H1 (cell line): Measurements from ENCODE around the gene LRRC46. TPM values are rescaled to one million over a fixed set of nuclear protein-coding genes. Genes with fewer than 3 reads are reported as not detected.

Source experiments
- CTCF ChIA-PET: fragments of 300-600 bp; sonication (Branson Sonifier 250); formaldehyde crosslinking; loops from one replicate; lab custom pipeline; 2021; ENCODE audit not compliant: partially characterized antibody; lab: Charles Lee
- POLR2A ChIA-PET: fragments of 300-600 bp; sonication (Branson Sonifier 250); formaldehyde crosslinking; loops from one replicate; lab custom pipeline; 2021; ENCODE audit warnings: inconsistent platforms; ENCODE audit not compliant: partially characterized antibody; lab: Charles Lee
- DNase-seq, 2 experiments: peaks; one replicate each; pipeline versions ENCODE4 v3.0.0 to v3.0.0-alpha.2; 2010 to 2022; ENCODE audit warnings: low spot score in 2 of 2, low read depth in 1 of 2, mixed read lengths in 1 of 2
- FAIRE-seq: peaks from 2 replicates; lab custom pipeline; 2011; peaks lifted over from hg19 to GRCh38; lab: Jason Lieb, UNC
- H2AFZ ChIP-seq: 2 replicates; pipeline ENCODE4 v1.8.1; 2012; ENCODE audit warnings: low read length, inconsistent platforms
- H2AK5ac ChIP-seq: 2 replicates; pipeline ENCODE4 v1.6.1; 2013; ENCODE audit warnings: low read depth, low read length
- H2BK120ac ChIP-seq: replicated peaks from 2 replicates; pipeline ENCODE3; 2013; ENCODE audit warnings: low read depth, low read length, inconsistent platforms
- H2BK12ac ChIP-seq: 2 replicates; pipeline ENCODE4 v1.6.1; 2013; ENCODE audit warnings: low read depth, low read length
- H2BK15ac ChIP-seq: 2 replicates; pipeline ENCODE4 v1.6.1; 2013; ENCODE audit warnings: low read length
- H2BK20ac ChIP-seq: 2 replicates; pipeline ENCODE4 v1.6.1; 2013; ENCODE audit warnings: low read length
- H2BK5ac ChIP-seq: 2 replicates; pipeline ENCODE4 v1.6.1; 2013; ENCODE audit warnings: low read depth, low read length
- H3K14ac ChIP-seq: 2 replicates; pipeline ENCODE4 v1.6.1; 2013; ENCODE audit warnings: inconsistent platforms; ENCODE audit not compliant: insufficient read length
- H3K18ac ChIP-seq: 2 replicates; pipeline ENCODE4 v1.6.1; 2013; ENCODE audit warnings: low read length; ENCODE audit errors: extremely low read depth
- H3K23ac ChIP-seq: 2 replicates; pipeline ENCODE4 v1.6.1; 2013; ENCODE audit warnings: inconsistent platforms; ENCODE audit not compliant: insufficient read length
- H3K23me2 ChIP-seq: 2 replicates; pipeline ENCODE4 v1.6.1; 2013; ENCODE audit warnings: low read depth, low read length
- H3K27ac ChIP-seq: 2 replicates; pipeline ENCODE4 v1.6.1; 2011; ENCODE audit warnings: low read depth, low read length, inconsistent platforms
- H3K27me3 ChIP-seq, 4 experiments: replicated peaks in 1 of 4; 1 replicate in 1 of 4; 2 replicates in 3 of 4; pipeline versions ENCODE4 v1.6.1 to v1.8.1; 2011 to 2013; ENCODE audit warnings: low read length in 3 of 4, mild to moderate bottlenecking in 3 of 4, inconsistent platforms in 2 of 4, mixed read lengths in 2 of 4, moderate library complexity in 1 of 4; ENCODE audit not compliant: control insufficient read depth in 3 of 4, insufficient read depth in 3 of 4; ENCODE audit errors: extremely low read depth in 1 of 4
- H3K36me3 ChIP-seq, 4 experiments: 2 replicates each; pipeline versions ENCODE4 v1.6.1 to v1.8.1; 2011 to 2013; ENCODE audit warnings: mild to moderate bottlenecking in 4 of 4, low read length in 3 of 4, moderate library complexity in 2 of 4, control low read depth in 1 of 4, inconsistent platforms in 1 of 4; ENCODE audit not compliant: insufficient read depth in 4 of 4, control insufficient read depth in 2 of 4
- H3K4ac ChIP-seq: replicated peaks from 2 replicates; pipeline ENCODE3; 2013; ENCODE audit warnings: low read length, low read depth, mixed read lengths, inconsistent platforms; ENCODE audit not compliant: insufficient read length
- H3K4me1 ChIP-seq, 4 experiments: replicated peaks in 1 of 4; 1 replicate in 1 of 4; 2 replicates in 3 of 4; pipeline versions ENCODE4 v1.6.1 to v1.8.1; 2011 to 2013; ENCODE audit warnings: low read length in 3 of 4, inconsistent platforms in 2 of 4, mixed read lengths in 1 of 4; ENCODE audit not compliant: insufficient read depth in 4 of 4, control insufficient read depth in 3 of 4
- H3K4me2 ChIP-seq, 2 experiments: 2 replicates each; pipeline versions ENCODE4 v1.6.1 to v1.8.1; 2011 to 2013; ENCODE audit warnings: low read depth in 2 of 2, low read length in 2 of 2, control low read depth in 1 of 2, inconsistent platforms in 1 of 2, mild to moderate bottlenecking in 1 of 2; ENCODE audit not compliant: insufficient read depth in 1 of 2
- H3K4me3 ChIP-seq, 4 experiments: fragments of 200-600, 300-600 bp in 1 of 4; sonication (generic), shearing (Covaris generic), sonication (Bioruptor Twin) in 1 of 4; 2 replicates each; pipeline versions ENCODE4 v1.5.1 to v1.8.1; 2011 to 2016; ENCODE audit warnings: low read length in 4 of 4, low read depth in 3 of 4, control low read depth in 2 of 4, inconsistent platforms in 2 of 4, mild to moderate bottlenecking in 2 of 4, mixed read lengths in 1 of 4, moderate library complexity in 1 of 4; ENCODE audit not compliant: insufficient read depth in 2 of 4; ENCODE audit errors: extremely low read depth in 1 of 4
- H3K56ac ChIP-seq: replicated peaks from 2 replicates; pipeline ENCODE3; 2013; ENCODE audit warnings: low read depth, mild to moderate bottlenecking, mixed read lengths, low read length, inconsistent platforms; ENCODE audit not compliant: insufficient read length
- H3K79me1 ChIP-seq: 2 replicates; pipeline ENCODE4 v1.6.1; 2013; ENCODE audit warnings: low read depth, low read length, control low read depth
- H3K79me2 ChIP-seq, 2 experiments: 2 replicates each; pipeline versions ENCODE4 v1.6.1 to v1.8.1; 2012 to 2013; ENCODE audit warnings: low read length in 2 of 2, mild to moderate bottlenecking in 2 of 2, inconsistent platforms in 1 of 2; ENCODE audit not compliant: insufficient read depth in 2 of 2, control insufficient read depth in 1 of 2
- H3K9ac ChIP-seq, 4 experiments: replicated peaks in 1 of 4; 1 replicate in 1 of 4; 2 replicates in 3 of 4; pipeline versions ENCODE4 v1.6.1 to v1.8.1; 2011 to 2013; ENCODE audit warnings: low read depth in 3 of 4, low read length in 3 of 4, control low read depth in 2 of 4, mild to moderate bottlenecking in 2 of 4, moderate library complexity in 2 of 4, inconsistent platforms in 1 of 4; ENCODE audit errors: extremely low read depth in 1 of 4
- H3K9me3 ChIP-seq, 2 experiments: 2 replicates each; pipeline versions ENCODE4 v1.6.1 to v1.8.1; 2012 to 2013; ENCODE audit warnings: mild to moderate bottlenecking in 2 of 2, moderate library complexity in 2 of 2, control low read depth in 1 of 2, inconsistent platforms in 1 of 2, low read depth in 1 of 2, low read length in 1 of 2, mixed read lengths in 1 of 2; ENCODE audit not compliant: insufficient read depth in 2 of 2
- H4K20me1 ChIP-seq, 2 experiments: replicated peaks in 1 of 2; 2 replicates each; pipeline versions ENCODE3 to v1.8.1; 2011 to 2013; ENCODE audit warnings: inconsistent platforms in 2 of 2, low read length in 2 of 2, mild to moderate bottlenecking in 1 of 2; ENCODE audit not compliant: insufficient read depth in 2 of 2, control insufficient read depth in 1 of 2
- H4K5ac ChIP-seq: 2 replicates; pipeline ENCODE4 v1.6.1; 2013; ENCODE audit warnings: low read length, low read depth, mixed read lengths, inconsistent platforms; ENCODE audit not compliant: insufficient read length
- H4K8ac ChIP-seq: 2 replicates; pipeline ENCODE4 v1.8.0; 2013; ENCODE audit warnings: mild to moderate bottlenecking, moderate library complexity, low read length, inconsistent platforms; ENCODE audit not compliant: insufficient read depth; ENCODE audit errors: extremely low read depth
- H4K91ac ChIP-seq: replicated peaks from 2 replicates; pipeline ENCODE3; 2013; ENCODE audit warnings: low read length, mixed read lengths, inconsistent platforms; ENCODE audit not compliant: insufficient read length
- ASH2L ChIP-seq: fragments of 200-600, 300-600 bp; sonication (generic); IDR thresholded peaks from one replicate; pipeline ENCODE4 v1.7.1; 2017; ENCODE audit warnings: low read length
- KDM4A ChIP-seq: IDR thresholded peaks from one replicate; pipeline ENCODE4 v1.7.1; 2012; ENCODE audit warnings: low read depth, mild to moderate bottlenecking, moderate library complexity, low read length, inconsistent platforms; ENCODE audit not compliant: severe bottlenecking
- MAFK ChIP-seq: IDR thresholded peaks from 2 replicates; pipeline ENCODE4 v1.6.1; 2012; ENCODE audit warnings: low read depth, mild to moderate bottlenecking, improper control_type of control experiment, low read length
- TCF12 ChIP-seq: IDR thresholded peaks from 2 replicates; pipeline ENCODE4 v1.6.1; 2011; ENCODE audit warnings: low read depth, mild to moderate bottlenecking, low read length
- WGBS, 2 experiments: shearing (Covaris generic) in 1 of 2; methylation state at CpG; one replicate each; pipeline versions ENCODE4 v1.1.6 to v1.1.7; 2013 to 2015; ENCODE audit warnings: low lambda C conversion rate in 2 of 2, mixed read lengths in 2 of 2, inconsistent platforms in 1 of 2, low coverage in 1 of 2, missing lambda C conversion rate in 1 of 2; ENCODE audit not compliant: insufficient replicate concordance in 2 of 2, insufficient coverage in 1 of 2, insufficient read length in 1 of 2; ENCODE audit errors: extremely low coverage in 1 of 2, missing lambda C conversion rate in 1 of 2; 5-methylcytosine and 5-hydroxymethylcytosine counted together
- polyA plus RNA-seq, 7 experiments: library from polyadenylated mRNA; depleted of rRNA in 3 of 7; stranded (reverse) in 5 of 7; unstranded in 2 of 7; fragments of >200 nt in 5 of 7; fragments of 200-250 nt in 2 of 7; gene quantifications; 1 replicate in 5 of 7; 2 replicates in 1 of 7; 4 replicates in 1 of 7; pipeline versions ENCODE4 v1.2.1 to v1.2.3, GENCODE V29; 2011 to 2013; ENCODE audit warnings: missing spikeins in 2 of 7, mixed read lengths in 2 of 7
- total RNA-seq: library from RNA; stranded (reverse); fragmentation: NEBNext Ultra II Directional; extraction: Animal tissue kit (Norgen Biotek cat#: 25700); gene quantifications from 2 replicates; pipeline ENCODE4 v1.2.1, GENCODE V29; 2021

Gene LRRC46
- total and polyA plus RNA-seq, 2 of the 8 experiments (the other 6 are each of a cell fraction or from before 2014, with no cell fraction given), result 0.18 TPM; not detected in 1

DNA sequence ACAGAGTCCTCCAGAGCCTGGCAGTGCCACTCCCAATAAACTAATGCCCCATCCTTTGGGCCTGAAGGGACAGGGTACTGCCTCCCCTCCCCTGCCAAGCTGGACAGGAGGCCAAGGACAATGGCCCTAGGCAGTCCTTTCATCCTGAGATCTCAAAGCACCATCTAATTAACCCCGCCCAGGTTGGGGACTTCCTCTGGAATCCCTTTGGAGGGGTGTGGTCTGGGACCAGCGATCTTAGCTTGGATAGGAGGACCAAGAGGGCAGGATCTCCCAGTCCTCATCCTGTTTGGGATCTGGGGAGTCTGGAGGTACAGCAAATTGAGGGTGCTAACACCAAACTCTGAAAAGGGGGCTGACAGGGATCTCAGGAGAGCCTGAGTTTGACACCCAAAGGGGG lies 37.6 kb downstream of the LRRC46 start:
- 62% methylated on average over 2 of the region's 2 CpGs; no CpG with 5 or more reads in 1 of the 2 experiments for WGBS, 2 experiments
- Histone ChIP-seq H3K27me3 (peaks cover 3 to 21% (median 16%) of the 10 kb centered on the region in 4 experiments; a peak in 5 of 7 replicates), H3K56ac (no peak overlapping the region), H3K14ac (no peak overlapping the region), H4K20me1 (no peaks in the 10 kb centered on the region), H3K18ac (no peak overlapping the region), H3K4me3 (no peak overlapping the region), H3K23ac (no peak overlapping the region), H4K5ac (no peak overlapping the region), H3K36me3 (no peaks in the 10 kb centered on the region), H3K27ac (no peak overlapping the region), H2BK15ac (peak overlapping the region; percentile 67; the same call in 1 of the 2 replicates), H2BK5ac (no peak overlapping the region), H3K9me3 (no peaks in the 10 kb centered on the region), H2BK20ac (no peak overlapping the region), H4K91ac (no peak overlapping the region), H3K79me1 (no peaks in the 10 kb centered on the region), H4K8ac (no peak overlapping the region; the same call in 1 of the 2 replicates), H3K4me1 (peaks cover 16 to 29% (median 18%) of the 10 kb centered on the region in 4 experiments), H2BK12ac (no peak overlapping the region), H2AFZ (no peak overlapping the region), H2AK5ac (no peak overlapping the region), H3K79me2 (no peaks in the 10 kb centered on the region), H2BK120ac (no peak overlapping the region), H3K4ac (no peak overlapping the region), H3K9ac (no peak overlapping the region), H3K23me2 (peaks cover 4% of the 10 kb centered on the region; the same call in 1 of the 2 replicates), H3K4me2 (no peak overlapping the region; a peak in 1 of 4 replicates)
- FAIRE-seq (no peak), DNase-seq (no peak)
- ChIA-PET POLR2A (interaction anchor here (0.7 to 1.6 kb wide), 4 partner anchors 13 to 26 kb away, joined by 4 to 5 read pairs (median 4); partner anchors contain the start of genes SP2 and SP6), CTCF (interaction anchor here (1.6 to 10.7 kb wide), 3 partner anchors 15 to 24 kb away, joined by 4 to 257 read pairs (median 26); partner anchors contain the start of genes SCRN2 and SP6)
- TF ChIP-seq KDM4A, result no peak
- no peak for TF ChIP-seq TCF12
- TF ChIP-seq MAFK, result no peak
- no peak for TF ChIP-seq ASH2L
